ENCODE results near the gene NDOR1. TPM values are rescaled to one million over a fixed set of nuclear protein-coding genes. Genes with fewer than 3 reads are reported as not detected.

Gene NDOR1
- total and polyA plus RNA-seq, 2 of the 8 experiments (the other 6 are each of a cell fraction or from before 2014, with no cell fraction given): 25.7 to 32.3 TPM

GRCh38 chr9:137200311-137201204 is 4.9 kb upstream of the NDOR1 start, which contains the start of gene TPRN:
TPRN (minus strand) TSS chr9:137200741; CDS start chr9:137200711, 30 bp downstream.
- Histone ChIP-seq H3K27ac (ENCODE audit: low read depth, low read length) (no peak within 1 kb of the TSS; the same call in 1 of the 2 replicates), H4K91ac (replicated peaks; ENCODE audit: insufficient read length, low read length) (peak within 1 kb of the TSS; percentile 99), H4K5ac (ENCODE audit: insufficient read length, low read depth, low read length) (peak within 1 kb of the TSS; percentile 100), H2BK15ac (ENCODE audit: low read length) (no peak within 1 kb of the TSS), H3K36me3 (ENCODE audit: control insufficient read depth in 2 of 4, insufficient read depth in 4 of 4, low read length in 3 of 4) (no peaks in the 10 kb centered on the region), H3K23ac (ENCODE audit: insufficient read length) (no peak within 1 kb of the TSS), H2BK12ac (ENCODE audit: low read depth, low read length) (no peak within 1 kb of the TSS), H3K79me2 (ENCODE audit: control insufficient read depth in 1 of 2, insufficient read depth in 2 of 2, low read length in 2 of 2) (peaks cover 0 to 44% of the 10 kb centered on the region in 2 experiments; a peak in 3 of 4 replicates), H3K4me3 (ENCODE audit: extremely low read depth in 1 of 4, insufficient read depth in 2 of 4, low read depth in 3 of 4, low read length in 4 of 4) (peak within 1 kb of the TSS; percentile 64 to 78 (median 69)), H2AK5ac (ENCODE audit: low read depth, low read length) (no peak within 1 kb of the TSS), H3K27me3 (replicated peaks in 1 of 4; ENCODE audit: control insufficient read depth in 3 of 4, extremely low read depth in 1 of 4, insufficient read depth in 3 of 4, low read length in 3 of 4) (no peaks in the 10 kb centered on the region), H3K4me1 (replicated peaks in 1 of 4; ENCODE audit: control insufficient read depth in 3 of 4, insufficient read depth in 4 of 4, low read length in 3 of 4) (peaks cover 8 to 28% (median 18%) of the 10 kb centered on the region in 4 experiments), H3K23me2 (ENCODE audit: low read depth, low read length) (peaks cover 13% of the 10 kb centered on the region), H3K18ac (ENCODE audit: extremely low read depth, low read length) (peak within 1 kb of the TSS; percentile 99), H4K8ac (ENCODE audit: extremely low read depth, insufficient read depth, low read length) (peak within 1 kb of the TSS; percentile 86), H2BK20ac (ENCODE audit: low read length) (no peak within 1 kb of the TSS), H3K4me2 (ENCODE audit: insufficient read depth in 1 of 2, low read depth in 2 of 2, low read length in 2 of 2) (peak within 1 kb of the TSS; percentile 76 to 88), H3K14ac (ENCODE audit: insufficient read length) (no peak within 1 kb of the TSS), H2AFZ (ENCODE audit: low read length) (no peak within 1 kb of the TSS), H3K9me3 (ENCODE audit: insufficient read depth in 2 of 2, low read depth in 1 of 2, low read length in 1 of 2) (no peaks in the 10 kb centered on the region), H3K9ac (replicated peaks in 1 of 4; ENCODE audit: extremely low read depth in 1 of 4, low read depth in 3 of 4, low read length in 3 of 4) (peak within 1 kb of the TSS; percentile 35 to 71 (median 62)), H2BK120ac (replicated peaks; ENCODE audit: low read depth, low read length) (peak within 1 kb of the TSS; percentile 54), H4K20me1 (replicated peaks in 1 of 2; ENCODE audit: control insufficient read depth in 1 of 2, insufficient read depth in 2 of 2, low read length in 2 of 2) (peaks cover 0 to 23% of the 10 kb centered on the region in 2 experiments), H2BK5ac (ENCODE audit: low read depth, low read length) (peak within 1 kb of the TSS; percentile 98), H3K79me1 (ENCODE audit: low read depth, low read length) (peaks cover 26% of the 10 kb centered on the region), H3K4ac (replicated peaks; ENCODE audit: insufficient read length, low read depth, low read length) (peak within 1 kb of the TSS; percentile 91), H3K56ac (replicated peaks; ENCODE audit: insufficient read length, low read depth, low read length) (peak within 1 kb of the TSS; percentile 77)
- CTCF ChIA-PET (ENCODE audit: partially characterized antibody): interaction anchor here (0.6 to 4.4 kb wide), 9 partner anchors 10 to 154 kb away, joined by 3 to 19 read pairs (median 4); partner anchors contain the start of genes NPDC1 and RNF224
- FAIRE-seq: no peak
- POLR2A ChIA-PET (ENCODE audit: partially characterized antibody): interaction anchor here (0.6 to 69.9 kb wide), 13 partner anchors 11 to 114 kb away, joined by 3 to 1462 read pairs (median 6); partner anchors contain the start of genes ANAPC2, CYSRT1, MAN1B1 and NELFB
- 1% methylated on average over 40 of the region's 118 CpGs; no CpG with 5 or more reads in 1 of the 2 experiments for WGBS, 2 experiments (ENCODE audit: extremely low coverage in 1 of 2, insufficient coverage in 1 of 2, insufficient read length in 1 of 2, insufficient replicate concordance in 2 of 2, low coverage in 1 of 2, low lambda C conversion rate in 2 of 2, missing lambda C conversion rate in 1 of 2)
- peak; percentile 96 to 97 for DNase-seq (ENCODE audit: low read depth in 1 of 2, low spot score in 2 of 2)
- TF ChIP-seq SP4 (IDR thresholded peaks at IDR 0.05; ENCODE audit: low read length): peak; percentile 93
- TF ChIP-seq ATF3 (IDR thresholded peaks at IDR 0.05; ENCODE audit: insufficient read depth, low read depth, low read length): no peak
- no peak; the same call in 1 of the 2 replicates for TF ChIP-seq RBBP5 (IDR thresholded peaks at IDR 0.05; ENCODE audit: borderline replicate concordance, low read depth, low read length)
- TF ChIP-seq HDAC2 (IDR thresholded peaks at IDR 0.05; ENCODE audit: borderline replicate concordance in 1 of 2, low read depth in 2 of 2, low read length in 2 of 2): no peak
- peak; percentile 71 for TF ChIP-seq PHF8 (conservative IDR thresholded peaks at IDR 0.05; ENCODE audit: low read depth, low read length)
- no peak for TF ChIP-seq BACH1 (IDR thresholded peaks at IDR 0.05; ENCODE audit: low read length)
- no peak for TF ChIP-seq CBX8 (IDR thresholded peaks at IDR 0.05; ENCODE audit: borderline replicate concordance, low read depth, low read length)
- TF ChIP-seq HDAC6 (IDR thresholded peaks at IDR 0.05; ENCODE audit: low read depth, low read length): no peak

Data from H1 (cell line).